ENCODE measurements around the gene SLAIN1.

DNA sequence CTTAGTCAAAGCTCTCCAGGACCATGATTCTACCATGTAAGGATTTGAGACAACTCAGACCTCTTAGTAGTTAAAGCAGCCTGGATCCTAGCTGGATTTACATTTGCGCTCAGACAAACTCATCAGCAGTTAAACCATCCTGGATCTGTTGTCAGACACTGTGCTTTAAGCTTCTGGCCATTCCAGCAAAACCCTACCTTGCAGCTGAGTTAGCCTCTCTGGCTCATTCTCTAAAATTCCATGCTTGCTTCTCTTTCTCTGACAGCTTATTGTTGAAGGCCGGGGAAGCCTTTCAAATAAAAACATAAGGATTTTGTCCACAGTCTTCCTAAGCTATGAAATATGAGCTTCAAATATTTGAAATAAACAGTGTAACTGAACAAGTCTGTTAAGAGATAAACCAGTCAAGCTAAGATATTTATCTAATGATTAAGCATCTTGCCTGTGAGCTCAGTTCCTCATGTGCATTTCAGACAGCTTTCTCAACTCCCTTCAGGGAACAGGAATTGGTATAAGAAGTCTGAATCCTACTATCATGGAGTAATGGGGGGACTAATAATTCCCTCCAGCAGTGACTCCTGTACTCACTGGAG, 89.3 kb downstream of the SLAIN1 start:
- no peak for TF ChIP-seq POLR2AphosphoS5 (IDR thresholded peaks at IDR 0.05; ENCODE audit: insufficient read depth, low read depth, low read length)
- TF ChIP-seq, protein P1, sequence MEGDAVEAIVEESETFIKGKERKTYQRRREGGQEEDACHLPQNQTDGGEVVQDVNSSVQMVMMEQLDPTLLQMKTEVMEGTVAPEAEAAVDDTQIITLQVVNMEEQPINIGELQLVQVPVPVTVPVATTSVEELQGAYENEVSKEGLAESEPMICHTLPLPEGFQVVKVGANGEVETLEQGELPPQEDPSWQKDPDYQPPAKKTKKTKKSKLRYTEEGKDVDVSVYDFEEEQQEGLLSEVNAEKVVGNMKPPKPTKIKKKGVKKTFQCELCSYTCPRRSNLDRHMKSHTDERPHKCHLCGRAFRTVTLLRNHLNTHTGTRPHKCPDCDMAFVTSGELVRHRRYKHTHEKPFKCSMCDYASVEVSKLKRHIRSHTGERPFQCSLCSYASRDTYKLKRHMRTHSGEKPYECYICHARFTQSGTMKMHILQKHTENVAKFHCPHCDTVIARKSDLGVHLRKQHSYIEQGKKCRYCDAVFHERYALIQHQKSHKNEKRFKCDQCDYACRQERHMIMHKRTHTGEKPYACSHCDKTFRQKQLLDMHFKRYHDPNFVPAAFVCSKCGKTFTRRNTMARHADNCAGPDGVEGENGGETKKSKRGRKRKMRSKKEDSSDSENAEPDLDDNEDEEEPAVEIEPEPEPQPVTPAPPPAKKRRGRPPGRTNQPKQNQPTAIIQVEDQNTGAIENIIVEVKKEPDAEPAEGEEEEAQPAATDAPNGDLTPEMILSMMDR (IDR thresholded peaks at IDR 0.05; ENCODE audit: extremely low read depth in 1 of 2, insufficient read depth in 1 of 2, low read depth in 1 of 2, low read length in 2 of 2) = no peak
